Neural progenitor cell (in vitro differentiated cells): Measurements from ENCODE around the gene MYOM3. TPM values are rescaled to one million over a fixed set of nuclear protein-coding genes. Genes with fewer than 3 reads are reported as not detected.

Experiments used
- DNase-seq: peaks from one replicate; pipeline ENCODE4 v3.0.0-alpha.2; 2016; ENCODE audit warnings: low spot score
- H2AFZ ChIP-seq: fragments of 200-600 bp; sonication (generic); replicated peaks from 2 replicates; pipeline ENCODE4 v1.6.1; 2016; ENCODE audit warnings: antibody characterized with exemption
- H3F3A ChIP-seq: fragments of 200-600 bp; sonication (generic); 2 replicates; pipeline ENCODE4 v1.6.1; 2016; ENCODE audit warnings: antibody characterized with exemption, low read depth
- H3K27ac ChIP-seq: fragments of 200-600 bp; sonication (generic); 2 replicates; pipeline ENCODE4 v1.5.1; 2016; ENCODE audit warnings: mild to moderate bottlenecking
- H3K27me3 ChIP-seq: fragments of 200-600 bp; sonication (generic); 2 replicates; pipeline ENCODE4 v1.6.1; 2016; ENCODE audit warnings: mild to moderate bottlenecking, moderate library complexity
- H3K36me3 ChIP-seq: fragments of 200-600 bp; sonication (generic); 2 replicates; pipeline ENCODE4 v1.5.1; 2016
- H3K4me1 ChIP-seq: fragments of 200-600 bp; sonication (generic); 2 replicates; pipeline ENCODE4 v1.6.1; 2016; ENCODE audit warnings: mixed run types
- H3K4me2 ChIP-seq: fragments of 200-600 bp; sonication (generic); 2 replicates; pipeline ENCODE4 v1.6.1; 2016
- H3K4me3 ChIP-seq: fragments of 200-600 bp; sonication (generic); 2 replicates; pipeline ENCODE4 v1.5.1; 2016
- H3K79me2 ChIP-seq: fragments of 200-600 bp; sonication (generic); 2 replicates; pipeline ENCODE4 v1.6.1; 2016; ENCODE audit warnings: low read depth
- H3K9ac ChIP-seq: fragments of 200-600 bp; sonication (generic); 2 replicates; pipeline ENCODE4 v1.6.1; 2016
- H3K9me3 ChIP-seq: fragments of 200-600 bp; sonication (generic); 2 replicates; pipeline ENCODE4 v1.5.1; 2016; ENCODE audit warnings: low read depth
- H4K20me1 ChIP-seq: fragments of 200-600 bp; sonication (generic); 2 replicates; pipeline ENCODE4 v1.6.1; 2016; ENCODE audit warnings: low read depth
- H3K27ac Mint-ChIP-seq: 3 replicates; pipeline ENCODE4 v1.8.0; 2021; ENCODE audit warnings: mixed read lengths
- H3K27me3 Mint-ChIP-seq: 2 replicates; pipeline ENCODE4 v1.8.0; 2022; ENCODE audit warnings: low read depth, mild to moderate bottlenecking, inconsistent platforms, moderate library complexity, mixed read lengths; ENCODE audit not compliant: insufficient read depth
- H3K36me3 Mint-ChIP-seq: 3 replicates; pipeline ENCODE4 v1.8.0; 2021; ENCODE audit warnings: mixed read lengths
- H3K4me1 Mint-ChIP-seq: 3 replicates; pipeline ENCODE4 v1.8.0; 2021; ENCODE audit warnings: mixed read lengths
- H3K4me3 Mint-ChIP-seq: 3 replicates; pipeline ENCODE4 v1.8.0; 2021; ENCODE audit warnings: mild to moderate bottlenecking, moderate library complexity, mixed read lengths
- H3K9me3 Mint-ChIP-seq: 3 replicates; pipeline ENCODE4 v1.8.0; 2020; ENCODE audit warnings: mixed read lengths
- CTCF ChIP-seq: fragments of 200-600 bp; sonication (generic); IDR thresholded peaks from 2 replicates; pipeline ENCODE4 v1.5.1; 2017; ENCODE audit warnings: antibody characterized with exemption, mild to moderate bottlenecking
- EZH2 ChIP-seq: fragments of 200-600 bp; sonication (generic); IDR thresholded peaks from 2 replicates; pipeline ENCODE4 v1.6.1; 2017; ENCODE audit warnings: antibody characterized with exemption, mild to moderate bottlenecking, moderate library complexity
- EZH2phosphoT487 ChIP-seq: fragments of 200-600 bp; sonication (generic); IDR thresholded peaks from 2 replicates; pipeline ENCODE4 v1.6.1; 2017; ENCODE audit warnings: antibody characterized with exemption
- total RNA-seq: library from RNA; depleted of rRNA; stranded (reverse); fragments of >200 nt; gene quantifications from 2 replicates; pipeline ENCODE4 v1.2.3, GENCODE V29; 2015; ENCODE audit warnings: low replicate concordance

MYOM3 gene
- total RNA-seq, 1 donor from 2014 or later = not detected

GRCh38 chr1:24093732-24094131 lies 18.2 kb downstream of the MYOM3 start:
- Histone ChIP-seq H3K27me3 (no peaks in the 10 kb centered on the region), H3K79me2 (no peaks in the 10 kb centered on the region), H3K36me3 (no peaks in the 10 kb centered on the region), H2AFZ (no peak overlapping the region), H3K9me3 (no peaks in the 10 kb centered on the region), H4K20me1 (no peaks in the 10 kb centered on the region), H3K4me1 (no peaks in the 10 kb centered on the region), H3K4me2 (no peak overlapping the region), H3K9ac (no peak overlapping the region), H3F3A (no peaks in the 10 kb centered on the region), H3K4me3 (no peak overlapping the region), H3K27ac (no peak overlapping the region)
- no peak overlapping the region for H3K4me3 Mint-ChIP-seq
- peaks cover 4% of the 10 kb centered on the region for H3K27me3 Mint-ChIP-seq
- H3K9me3 Mint-ChIP-seq = no peaks in the 10 kb centered on the region
- H3K27ac Mint-ChIP-seq = no peak overlapping the region
- H3K36me3 Mint-ChIP-seq = no peaks in the 10 kb centered on the region
- no peak for DNase-seq
- no peak for TF ChIP-seq CTCF
- no peak for TF ChIP-seq EZH2
- no peak for TF ChIP-seq EZH2phosphoT487
- peaks cover 6% of the 10 kb centered on the region for H3K4me1 Mint-ChIP-seq

- H4K20me1 ChIP-seq = no peaks in the 10 kb centered on the region
- H3K4me1 ChIP-seq = no peaks in the 10 kb centered on the region
- no peak overlapping the region for H3K27ac ChIP-seq
- H3K36me3 ChIP-seq = no peaks in the 10 kb centered on the region
- no peaks in the 10 kb centered on the region for H3K27me3 ChIP-seq
- Mint-ChIP-seq H3K4me3 (no peak overlapping the region), H3K27me3 (peaks cover 4% of the 10 kb centered on the region), H3K4me1 (peaks cover 6% of the 10 kb centered on the region), H3K36me3 (no peaks in the 10 kb centered on the region), H3K9me3 (no peaks in the 10 kb centered on the region), H3K27ac (no peak overlapping the region)
- DNase-seq = no peak
- H3K4me2 ChIP-seq = no peak overlapping the region
- H2AFZ ChIP-seq = no peak overlapping the region
- TF ChIP-seq EZH2 = no peak
- H3F3A ChIP-seq = no peaks in the 10 kb centered on the region
- H3K9ac ChIP-seq = no peak overlapping the region
- no peaks in the 10 kb centered on the region for H3K79me2 ChIP-seq
- H3K9me3 ChIP-seq = no peaks in the 10 kb centered on the region
- no peak overlapping the region for H3K4me3 ChIP-seq
Measured at GRCh38 chr1:24092979-24093378, 19.0 kb downstream of the MYOM3 start.

GRCh38 chr1:24091971-24092482 lies 19.9 kb downstream of the MYOM3 start:
- Histone ChIP-seq H3K4me2 (no peak overlapping the region), H3K4me3 (no peak overlapping the region), H3F3A (no peaks in the 10 kb centered on the region), H3K9ac (no peak overlapping the region), H3K27ac (no peak overlapping the region), H2AFZ (no peak overlapping the region), H3K27me3 (no peaks in the 10 kb centered on the region), H3K36me3 (no peaks in the 10 kb centered on the region), H3K79me2 (no peaks in the 10 kb centered on the region), H3K9me3 (no peaks in the 10 kb centered on the region), H4K20me1 (no peaks in the 10 kb centered on the region), H3K4me1 (no peaks in the 10 kb centered on the region)
- Mint-ChIP-seq H3K4me1 (peaks cover 6% of the 10 kb centered on the region), H3K27ac (no peak overlapping the region), H3K27me3 (peaks cover 6% of the 10 kb centered on the region), H3K36me3 (no peaks in the 10 kb centered on the region), H3K9me3 (no peaks in the 10 kb centered on the region), H3K4me3 (no peak overlapping the region)
- TF ChIP-seq EZH2phosphoT487 (no peak), EZH2 (no peak), CTCF (no peak)
- DNase-seq = no peak

GRCh38 chr1:24090736-24091135 lies 21.2 kb downstream of the MYOM3 start:
- peaks cover 6% of the 10 kb centered on the region for H3K27me3 Mint-ChIP-seq
- no peaks in the 10 kb centered on the region for H3K79me2 ChIP-seq
- H3K9ac ChIP-seq = no peak overlapping the region
- H3F3A ChIP-seq = no peaks in the 10 kb centered on the region
- H3K9me3 ChIP-seq = no peaks in the 10 kb centered on the region
- H3K4me3 ChIP-seq = no peak overlapping the region
- TF ChIP-seq EZH2 (no peak), CTCF (no peak), EZH2phosphoT487 (no peak)
- no peak overlapping the region for H3K27ac ChIP-seq
- H3K27me3 ChIP-seq = no peaks in the 10 kb centered on the region
- no peaks in the 10 kb centered on the region for H3K36me3 ChIP-seq
- no peak overlapping the region for H2AFZ ChIP-seq
- H3K4me3 Mint-ChIP-seq = no peak overlapping the region
- H4K20me1 ChIP-seq = no peaks in the 10 kb centered on the region
- no peak overlapping the region for H3K4me2 ChIP-seq
- H3K4me1 Mint-ChIP-seq = peaks cover under 1% of the 10 kb centered on the region
- H3K27ac Mint-ChIP-seq = peak overlapping the region; percentile 88
- no peaks in the 10 kb centered on the region for H3K4me1 ChIP-seq
- H3K36me3 Mint-ChIP-seq = no peaks in the 10 kb centered on the region
- H3K9me3 Mint-ChIP-seq = no peaks in the 10 kb centered on the region
- no peak for DNase-seq
